Central memory CD8-positive, alpha-beta T cell (primary cell): ENCODE data around the gene TRPV2.
"Not testable (repeated sequence)": the region's sequence is repeated elsewhere in the genome, so short reads cannot be mapped to it uniquely, and the experiment has no call there.

Source experiments
- ATAC-seq: fragments of 150-1000 bp; cut with Tn5 transposase; replicated peaks from 2 replicates; pipeline ENCODE4 v1.10.0; 2022; ENCODE audit warnings: mild to moderate bottlenecking, moderate FRiP score, moderate number of reproducible peaks; ENCODE audit not compliant: poor library complexity, severe bottlenecking; ENCODE audit errors: extremely low read depth
- DNase-seq, 2 donors: peaks; one replicate each; pipeline ENCODE4 v3.0.0; 2021; ENCODE audit warnings: low spot score in 2 of 2
- H3K27ac Mint-ChIP-seq: one replicate; pipeline ENCODE4 v1.8.0; 2022; ENCODE audit warnings: low read depth, mild to moderate bottlenecking, moderate library complexity, mixed read lengths
- H3K27me3 Mint-ChIP-seq: one replicate; pipeline ENCODE4 v1.8.0; 2022; ENCODE audit warnings: mixed read lengths
- H3K36me3 Mint-ChIP-seq: one replicate; pipeline ENCODE4 v1.8.0; 2022; ENCODE audit warnings: mild to moderate bottlenecking, moderate library complexity, mixed read lengths; ENCODE audit not compliant: insufficient read depth
- H3K4me1 Mint-ChIP-seq: one replicate; pipeline ENCODE4 v1.8.0; 2022; ENCODE audit warnings: mixed read lengths
- H3K4me3 Mint-ChIP-seq: one replicate; pipeline ENCODE4 v1.8.0; 2022; ENCODE audit warnings: mild to moderate bottlenecking, moderate library complexity, mixed read lengths
- H3K9me3 Mint-ChIP-seq: one replicate; pipeline ENCODE4 v1.8.0; 2022; ENCODE audit warnings: mixed read lengths

TRPV2 gene

DNA sequence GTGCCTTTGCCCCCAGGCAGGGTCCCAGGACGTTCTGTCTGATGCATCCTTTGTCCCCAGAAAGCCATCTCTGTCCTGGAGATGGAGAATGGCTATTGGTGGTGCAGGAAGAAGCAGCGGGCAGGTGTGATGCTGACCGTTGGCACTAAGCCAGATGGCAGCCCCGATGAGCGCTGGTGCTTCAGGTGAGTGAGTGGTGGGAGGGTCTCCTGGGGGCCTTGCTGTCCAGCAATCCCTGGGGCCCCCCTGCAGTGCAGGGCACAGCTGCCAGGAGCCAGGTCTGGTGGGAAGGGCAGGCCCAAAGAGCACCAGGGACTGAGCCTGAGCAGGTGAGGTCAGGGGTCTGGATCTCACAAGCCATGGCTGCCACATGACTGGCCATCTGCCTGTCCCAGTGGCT lies 18.1 kb downstream of the TRPV2 start:
- H3K4me1 Mint-ChIP-seq = peaks cover 20% of the 10 kb centered on the region
- ATAC-seq = no peak

DNA sequence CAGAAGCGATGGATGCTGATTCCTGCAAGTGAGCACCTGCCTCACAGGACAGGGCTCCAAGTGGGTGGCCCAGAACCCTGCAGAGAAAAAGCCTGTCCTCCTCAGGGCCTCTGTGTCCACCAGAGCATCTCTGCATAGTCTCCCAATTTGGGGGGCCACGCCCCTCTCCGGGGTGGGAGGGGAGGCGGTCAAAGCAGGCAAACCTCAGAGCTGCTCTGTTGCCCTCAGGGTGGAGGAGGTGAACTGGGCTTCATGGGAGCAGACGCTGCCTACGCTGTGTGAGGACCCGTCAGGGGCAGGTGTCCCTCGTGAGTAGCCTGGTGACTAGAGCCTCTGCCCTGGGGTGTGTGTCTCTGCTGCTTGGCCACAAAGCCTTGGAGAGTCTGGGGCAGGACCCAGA lies 19.3 kb downstream of the TRPV2 start:
- Mint-ChIP-seq H3K4me3 (no peak overlapping the region), H3K9me3 (no peaks in the 10 kb centered on the region), H3K27ac (peak overlapping the region; percentile 90), H3K27me3 (no peaks in the 10 kb centered on the region), H3K36me3 (peaks cover 34% of the 10 kb centered on the region), H3K4me1 (peaks cover 31% of the 10 kb centered on the region)
- ATAC-seq (no peak), DNase-seq (no peak)

More for the DNA sequence above, 18.1 kb downstream of the TRPV2 start:
- DNase-seq = no peak
- Mint-ChIP-seq H3K9me3 (no peaks in the 10 kb centered on the region), H3K27ac (no peak overlapping the region), H3K4me3 (no peak overlapping the region), H3K27me3 (no peaks in the 10 kb centered on the region), H3K36me3 (peaks cover 34% of the 10 kb centered on the region)

DNA sequence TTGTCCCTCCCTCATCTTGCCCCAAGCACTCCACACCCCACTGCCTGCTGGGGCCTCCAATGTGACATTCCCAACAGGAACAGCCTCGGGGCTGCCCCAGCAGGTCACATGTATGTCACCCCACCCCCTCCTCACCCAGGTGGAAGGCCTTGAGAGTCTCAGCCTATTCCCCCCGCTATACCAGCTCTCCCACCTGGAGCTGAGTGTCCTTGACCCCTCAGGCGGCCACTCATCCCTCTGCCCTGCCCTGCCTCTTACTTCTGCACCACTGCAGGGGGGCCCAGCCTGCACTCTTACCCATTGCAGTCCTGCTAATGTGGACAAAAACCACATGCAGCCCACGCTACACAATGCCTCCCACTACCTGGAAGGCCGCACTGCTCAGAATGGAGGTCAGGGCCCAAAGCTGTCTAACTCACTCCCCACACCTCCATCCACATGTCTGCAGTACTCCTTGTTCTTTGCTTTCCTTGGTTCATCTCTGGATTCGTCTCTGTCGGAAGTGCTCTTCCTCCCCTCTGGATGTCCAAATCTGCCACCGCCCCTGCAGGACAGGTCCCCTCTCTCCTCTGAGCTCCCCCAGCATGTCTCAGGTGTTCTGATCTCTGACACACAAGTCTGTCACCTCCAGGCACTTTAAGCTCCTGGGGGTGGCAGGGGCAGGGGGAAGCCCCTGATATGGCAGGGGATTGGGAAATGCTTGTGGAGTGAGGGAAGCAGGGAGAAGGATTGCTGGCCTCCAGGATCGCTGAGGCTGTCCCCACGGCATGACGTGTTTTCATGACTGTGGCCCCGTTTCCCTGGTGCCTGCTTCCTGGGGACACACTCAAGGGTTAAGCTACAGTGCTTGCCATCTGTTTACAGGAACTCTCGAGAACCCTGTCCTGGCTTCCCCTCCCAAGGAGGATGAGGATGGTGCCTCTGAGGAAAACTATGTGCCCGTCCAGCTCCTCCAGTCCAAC lies 20.8 kb downstream of the TRPV2 start:
- peaks cover 35% of the 10 kb centered on the region for H3K36me3 Mint-ChIP-seq
- no peaks in the 10 kb centered on the region for H3K27me3 Mint-ChIP-seq

DNA sequence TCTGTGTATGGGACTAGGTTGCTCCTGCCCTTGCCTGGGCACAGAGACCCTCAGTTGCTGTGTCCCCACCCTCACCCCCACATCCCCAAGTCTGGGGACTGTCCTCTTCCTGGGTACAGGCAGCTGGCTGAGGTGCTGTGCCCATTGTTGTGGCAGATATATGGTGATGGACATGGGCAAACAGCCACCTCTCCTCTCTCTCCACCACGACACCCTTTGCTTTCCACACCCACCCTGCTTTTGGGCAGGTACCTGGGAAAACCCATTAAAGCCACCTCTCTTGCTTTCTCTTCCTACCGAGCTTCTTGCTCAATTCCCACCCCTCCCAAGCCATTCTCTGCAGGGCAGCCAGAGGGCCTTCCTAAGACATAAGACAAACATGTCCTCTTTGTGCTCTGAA lies 21.7 kb downstream of the TRPV2 start:
- Mint-ChIP-seq H3K4me1 (peaks cover 53% of the 10 kb centered on the region), H3K36me3 (peaks cover 41% of the 10 kb centered on the region), H3K27me3 (no peaks in the 10 kb centered on the region), H3K4me3 (no peak overlapping the region), H3K9me3 (no peaks in the 10 kb centered on the region), H3K27ac (no peak overlapping the region)
- no peak for DNase-seq
- no peak for ATAC-seq

More for the DNA sequence above, 20.8 kb downstream of the TRPV2 start:
- H3K9me3 Mint-ChIP-seq = no peaks in the 10 kb centered on the region
- H3K27ac Mint-ChIP-seq = peak overlapping the region; percentile 90
- H3K4me1 Mint-ChIP-seq = peaks cover 44% of the 10 kb centered on the region
- no peak for DNase-seq
- no peak overlapping the region for H3K4me3 Mint-ChIP-seq
- ATAC-seq = no peak

DNA sequence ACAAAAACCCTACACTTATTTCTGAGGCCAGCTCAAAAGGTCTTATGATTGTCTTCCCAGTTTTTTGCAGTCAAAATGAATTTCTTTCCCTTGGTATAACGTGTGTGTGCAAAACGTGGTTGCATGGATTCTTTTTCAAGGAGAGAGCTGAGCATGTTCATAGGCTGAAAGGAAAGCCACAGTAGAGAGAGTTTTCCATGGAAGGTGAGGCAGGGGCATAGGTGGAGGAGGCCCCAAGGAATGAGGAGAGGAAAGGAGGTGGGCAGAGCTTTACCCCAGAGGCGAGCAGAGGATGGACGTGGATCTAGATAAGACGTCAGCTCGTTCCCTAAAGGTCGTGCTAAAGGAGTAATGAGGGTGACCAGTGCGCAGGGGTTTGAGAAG lies 22.8 kb downstream of the TRPV2 start:
- peaks cover 45% of the 10 kb centered on the region for H3K36me3 Mint-ChIP-seq
- ATAC-seq (no peak), DNase-seq (no peak)
- no peaks in the 10 kb centered on the region for H3K27me3 Mint-ChIP-seq
- H3K27ac Mint-ChIP-seq = peak overlapping the region; percentile 98
- peak overlapping the region; percentile 99 for H3K4me3 Mint-ChIP-seq
- no peaks in the 10 kb centered on the region for H3K9me3 Mint-ChIP-seq
- H3K4me1 Mint-ChIP-seq = peaks cover 64% of the 10 kb centered on the region

DNA sequence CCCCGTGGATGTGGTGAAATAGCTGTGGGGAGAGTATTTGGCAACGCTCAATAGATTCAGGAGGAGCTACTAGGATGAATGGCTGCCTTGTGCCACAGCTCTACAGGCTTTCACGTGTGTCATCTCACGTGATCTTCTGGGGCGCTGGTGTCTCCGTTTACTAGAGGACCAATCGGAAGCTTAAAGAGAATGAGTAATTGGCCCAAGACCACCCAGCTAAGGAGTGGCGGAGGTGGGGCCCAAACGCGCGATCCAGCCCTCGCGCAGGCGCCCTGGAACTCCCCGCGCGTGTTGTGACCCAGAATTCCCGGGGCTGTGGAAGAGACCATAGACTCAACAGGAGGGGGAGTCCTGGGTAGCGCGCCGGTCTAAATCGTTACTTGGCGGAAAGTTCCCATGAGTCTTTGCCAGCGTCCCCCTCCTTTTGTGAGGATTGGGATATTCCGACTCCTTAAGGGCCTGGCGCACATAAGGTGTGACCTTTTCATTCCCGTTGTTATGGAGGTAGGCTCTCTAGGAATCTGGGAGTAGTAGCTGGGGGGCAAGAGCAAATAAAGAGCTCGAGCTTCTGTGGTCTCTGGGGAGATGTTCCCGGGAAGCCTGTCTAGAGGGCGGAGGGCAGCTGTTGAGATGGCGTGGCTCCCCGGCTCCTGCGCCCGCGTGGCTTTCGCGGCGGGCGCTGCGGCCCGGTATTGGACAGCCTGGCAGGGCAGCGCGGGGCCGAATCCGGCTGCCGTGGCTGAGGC lies 23.4 kb downstream of the TRPV2 start:
- peaks cover 64% of the 10 kb centered on the region for H3K4me1 Mint-ChIP-seq
- H3K36me3 Mint-ChIP-seq = peaks cover 45% of the 10 kb centered on the region

DNA sequence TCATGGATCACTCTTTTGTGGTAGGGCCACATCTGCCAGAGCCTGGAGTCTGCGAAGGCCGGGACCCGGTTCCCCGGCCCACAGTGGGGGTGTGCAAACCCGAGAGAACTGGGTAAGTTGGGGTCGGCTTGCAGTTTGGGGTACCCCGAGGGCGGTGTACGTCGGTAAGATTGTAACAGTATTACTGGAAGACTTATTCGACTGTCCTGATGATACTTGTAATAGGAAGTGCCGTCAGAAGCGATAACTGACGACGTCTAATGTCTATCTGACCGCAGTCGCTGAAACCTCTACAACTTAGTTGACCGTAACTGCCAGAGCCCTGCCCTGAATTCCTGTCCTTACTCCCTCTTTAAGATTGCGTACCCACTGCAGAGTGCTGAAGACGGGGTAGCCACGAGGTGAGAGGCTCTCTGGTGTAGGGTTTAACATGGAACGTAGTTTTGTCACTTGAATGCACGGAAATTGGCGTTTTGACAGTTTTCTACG lies 24.0 kb downstream of the TRPV2 start:
- DNase-seq = peak; percentile 30 to 35
- peak; percentile 29 for ATAC-seq
- H3K27me3 Mint-ChIP-seq = no peaks in the 10 kb centered on the region
- no peaks in the 10 kb centered on the region for H3K9me3 Mint-ChIP-seq
- peaks cover 46% of the 10 kb centered on the region for H3K36me3 Mint-ChIP-seq
- H3K4me3 Mint-ChIP-seq = peak overlapping the region; percentile 99
- peaks cover 64% of the 10 kb centered on the region for H3K4me1 Mint-ChIP-seq
- peak overlapping the region; percentile 98 for H3K27ac Mint-ChIP-seq

More for the DNA sequence above, 23.4 kb downstream of the TRPV2 start:
- ATAC-seq (peak; percentile 83), DNase-seq (peak; percentile 87 to 95)
- Mint-ChIP-seq H3K27ac (peak overlapping the region; percentile 98), H3K4me3 (peak overlapping the region; percentile 99), H3K9me3 (no peaks in the 10 kb centered on the region), H3K27me3 (no peaks in the 10 kb centered on the region)

DNA sequence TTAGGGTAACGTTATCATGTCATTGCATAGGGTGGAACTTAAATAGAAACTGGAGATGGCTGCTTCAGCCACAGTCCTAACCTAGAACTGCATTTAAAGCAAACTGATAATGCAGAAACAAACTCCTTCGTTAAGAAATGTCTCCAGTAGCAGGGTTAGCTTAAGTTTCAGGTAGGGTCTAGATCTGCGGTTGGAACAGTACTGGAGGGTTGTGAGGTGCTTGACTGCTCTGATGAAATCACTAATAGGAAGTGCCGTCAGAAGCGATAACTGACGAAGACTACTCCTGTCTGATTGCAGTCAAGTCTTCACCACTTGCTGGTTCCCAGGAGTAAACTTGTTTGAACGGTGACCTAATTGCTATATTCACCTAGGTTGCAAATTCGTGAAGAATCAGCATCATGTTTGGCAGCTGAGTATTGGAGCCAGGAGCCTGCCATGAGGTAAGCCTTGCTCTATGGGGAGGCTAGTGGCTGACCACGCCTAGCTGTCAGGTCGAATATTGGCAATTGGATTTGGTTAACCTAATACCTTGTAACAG lies 24.5 kb downstream of the TRPV2 start:
- ATAC-seq = peak; percentile 45
- Mint-ChIP-seq H3K36me3 (peaks cover 48% of the 10 kb centered on the region), H3K27ac (peak overlapping the region; percentile 98), H3K4me3 (peak overlapping the region; percentile 99), H3K4me1 (peaks cover 64% of the 10 kb centered on the region), H3K9me3 (no peaks in the 10 kb centered on the region), H3K27me3 (no peaks in the 10 kb centered on the region)
- DNase-seq = peak in 1 of 2 donors; percentile 52

DNA sequence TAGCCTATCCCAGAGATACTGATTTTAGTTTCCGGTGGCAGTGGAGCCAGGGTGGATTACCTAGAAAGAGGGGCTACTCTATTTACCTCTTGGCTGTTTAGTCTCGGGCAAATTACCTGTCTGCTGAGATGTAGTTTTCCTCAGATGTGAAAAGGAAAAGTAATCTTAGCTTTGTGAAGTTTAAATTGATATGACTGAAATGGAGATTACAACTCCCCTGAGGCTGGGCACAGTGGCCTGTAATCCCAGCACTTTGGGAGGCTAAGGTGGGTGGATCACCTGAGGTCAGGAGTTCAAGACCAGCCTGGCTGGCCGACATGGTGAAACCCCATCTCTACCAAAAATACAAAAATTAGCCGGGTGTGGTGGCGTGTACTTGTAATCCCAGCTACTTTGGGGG lies 25.0 kb downstream of the TRPV2 start:
- not testable (repeated sequence) for H3K9me3 Mint-ChIP-seq, DNase-seq, H3K27me3 Mint-ChIP-seq, ATAC-seq
- Mint-ChIP-seq H3K27ac (peak overlapping the region; percentile 98), H3K4me3 (peak overlapping the region; percentile 99), H3K36me3 (peaks cover 48% of the 10 kb centered on the region), H3K4me1 (peaks cover 63% of the 10 kb centered on the region)

DNA sequence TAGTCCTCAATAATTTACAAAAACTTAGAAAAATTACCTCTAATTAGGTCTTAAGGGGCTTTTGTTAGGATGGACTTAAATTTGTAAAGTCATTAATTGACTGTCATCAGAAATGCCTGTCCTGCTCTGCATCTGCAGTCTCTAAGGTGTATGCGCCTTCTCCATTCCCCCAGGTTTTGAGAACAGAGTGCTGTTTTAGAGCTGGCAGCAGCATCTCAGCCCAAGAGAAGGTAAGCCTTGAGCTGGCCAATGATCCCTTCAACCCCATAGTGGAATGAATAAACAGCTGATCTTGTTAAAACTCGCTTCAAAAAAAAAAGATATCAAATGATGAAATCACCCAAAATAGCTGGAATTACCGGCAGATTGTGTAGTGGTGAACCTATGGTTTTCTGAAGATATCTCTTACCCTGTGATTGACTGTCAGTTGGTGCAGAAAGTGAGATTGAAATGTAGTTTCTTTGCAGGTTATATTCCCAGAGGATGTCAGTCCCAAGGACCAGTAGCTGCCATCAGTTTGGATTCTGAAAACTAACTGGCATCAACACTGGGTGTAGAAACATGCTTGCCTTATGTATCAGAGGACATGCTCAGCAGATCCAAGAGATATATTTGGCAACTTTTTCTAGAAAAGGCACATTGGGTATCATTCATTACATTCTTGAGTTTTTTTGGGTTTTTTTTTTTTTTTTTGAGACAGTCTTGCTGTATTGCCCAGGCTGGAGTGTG lies 25.7 kb downstream of the TRPV2 start:
- ATAC-seq (no peak), DNase-seq (no peak)
- H3K27ac Mint-ChIP-seq = peak overlapping the region; percentile 98
- H3K36me3 Mint-ChIP-seq = peaks cover 50% of the 10 kb centered on the region
- H3K4me3 Mint-ChIP-seq = peak overlapping the region; percentile 99
- no peaks in the 10 kb centered on the region for H3K9me3 Mint-ChIP-seq
- peaks cover 59% of the 10 kb centered on the region for H3K4me1 Mint-ChIP-seq
- H3K27me3 Mint-ChIP-seq = no peaks in the 10 kb centered on the region

DNA sequence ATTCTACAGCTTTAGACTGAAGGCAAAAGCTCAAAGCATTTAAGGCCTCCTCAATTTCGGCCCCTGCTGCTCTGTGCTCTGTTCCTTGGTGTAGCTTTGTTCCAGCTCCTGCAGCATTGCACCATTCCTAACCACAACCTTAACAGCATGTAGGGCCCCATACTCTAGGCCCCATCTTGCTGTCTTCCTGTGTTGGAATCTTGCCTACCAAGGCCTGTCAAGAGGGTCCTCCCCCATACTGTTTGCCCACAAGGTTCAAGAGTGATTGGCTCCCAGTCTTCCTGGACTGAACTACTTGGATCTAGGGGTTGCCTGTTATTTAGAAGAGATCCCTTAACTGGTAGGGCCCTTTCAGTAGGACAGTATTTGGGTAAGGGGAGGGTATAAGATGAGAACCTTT lies 26.8 kb downstream of the TRPV2 start:
- Mint-ChIP-seq H3K27me3 (no peaks in the 10 kb centered on the region), H3K4me3 (no peak overlapping the region), H3K27ac (no peak overlapping the region), H3K4me1 (peaks cover 59% of the 10 kb centered on the region), H3K36me3 (peaks cover 50% of the 10 kb centered on the region), H3K9me3 (no peaks in the 10 kb centered on the region)
- ATAC-seq = no peak
- no peak for DNase-seq
